Upper lobe of left lung (tissue), 6 donors: ENCODE data around the gene POLR2I. TPM values are rescaled to one million over a fixed set of nuclear protein-coding genes. Genes with fewer than 3 reads are reported as not detected.

Experiments used
- ATAC-seq, 2 donors: fragments of 200-7000 bp; cut with Tn5 transposase; one replicate each; pipeline ENCODE4 v1.9.1; 2022; ENCODE audit warnings: mild to moderate bottlenecking in 2 of 2, moderate library complexity in 2 of 2; ENCODE audit not compliant: low FRiP score in 2 of 2
- DNase-seq, 2 donors: peaks; one replicate each; pipeline ENCODE4 v3.0.0-alpha.2; 2019 to 2020
- H3K27ac ChIP-seq, 4 donors: fragments of 200-600 bp; sonication (generic); one replicate each; pipeline ENCODE4 v1.5.1; 2016 to 2019
- H3K27me3 ChIP-seq, 4 donors: fragments of 200-600 bp; sonication (generic); one replicate each; pipeline ENCODE4 v1.5.1; 2017 to 2019
- H3K36me3 ChIP-seq, 4 donors: fragments of 200-600 bp; sonication (generic); one replicate each; pipeline ENCODE4 v1.5.1; 2016 to 2019
- H3K4me1 ChIP-seq, 4 donors: fragments of 200-600 bp; sonication (generic); one replicate each; pipeline ENCODE4 v1.5.1; 2018 to 2019
- H3K4me3 ChIP-seq, 4 donors: fragments of 200-600 bp; sonication (generic); one replicate each; pipeline ENCODE4 v1.5.1; 2017 to 2019; ENCODE audit warnings: mild to moderate bottlenecking in 2 of 4, moderate library complexity in 1 of 4
- H3K9me3 ChIP-seq, 4 donors: fragments of 200-600 bp; sonication (generic); one replicate each; pipeline ENCODE4 v1.5.1; 2018 to 2019
- EP300 ChIP-seq, 4 donors: sonication (generic); formaldehyde crosslinking; IDR thresholded peaks; one replicate each; pipeline ENCODE4 v1.5.1; 2017; ENCODE audit warnings: antibody characterized with exemption in 4 of 4, control low read depth in 2 of 4
- POLR2A ChIP-seq, 4 donors: fragments of 450-650 bp; IDR thresholded peaks; one replicate each; pipeline ENCODE4 v1.5.1; 2016 to 2017; ENCODE audit warnings: antibody characterized with exemption in 4 of 4, mild to moderate bottlenecking in 2 of 4
- POLR2AphosphoS5 ChIP-seq, 2 donors: sonication (generic); formaldehyde crosslinking; IDR thresholded peaks; one replicate each; pipeline ENCODE4 v1.5.1; 2017; ENCODE audit warnings: antibody characterized with exemption in 2 of 2
- WGBS, 2 donors: methylation state at CpG; one replicate each; pipeline ENCODE4 v1.1.5; 2017 to 2018; 5-methylcytosine and 5-hydroxymethylcytosine counted together
- total RNA-seq, 6 donors: library from RNA; depleted of rRNA in 4 of 6; stranded (reverse); fragments of >200 nt in 4 of 6; gene quantifications; one replicate each; pipeline versions ENCODE4 v1.1.0 to v1.2.1, GENCODE V29; 2016 to 2021
- TF ChIP-seq, protein P1 (sequence below), 6 experiments: fragments of 450-650 bp in 4 of 6; fragments of 200-600 bp in 2 of 6; sonication (generic) in 2 of 6; IDR thresholded peaks; one replicate each; pipeline ENCODE4 v1.5.1; 2016 to 2019; ENCODE audit warnings: antibody characterized with exemption in 6 of 6
- donor health status: DM: no; HTN: no; CAD: no; lungs with moderate emphysema.
- donor health status: DM: no; HTN: yes; CAD: no; lungs with severe emphysema.

Gene POLR2I
- total RNA-seq, 6 donors from 2014 or later: 36.2 to 81.7 (median 53.7) TPM

DNA sequence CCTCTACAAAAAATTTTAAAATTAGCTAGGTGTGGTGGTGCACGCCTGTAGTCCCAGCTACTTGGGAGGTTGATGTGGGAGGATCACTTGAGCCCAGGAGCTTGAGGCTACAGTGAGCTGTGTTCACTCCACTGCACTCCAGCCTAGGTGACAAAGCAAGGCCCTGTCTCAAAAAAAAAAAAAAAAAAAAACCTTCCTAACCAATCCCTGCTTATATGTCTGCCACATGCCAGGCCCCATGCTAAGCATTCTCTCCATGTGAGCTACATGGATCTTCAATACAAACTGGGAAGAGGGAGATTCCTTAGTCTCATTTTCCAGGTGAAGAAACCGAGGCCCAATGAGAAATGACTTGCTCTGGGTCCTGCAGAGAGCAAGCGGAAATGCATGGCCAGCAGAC lies 6.0 kb downstream of the POLR2I start:
- TF ChIP-seq, protein P1, sequence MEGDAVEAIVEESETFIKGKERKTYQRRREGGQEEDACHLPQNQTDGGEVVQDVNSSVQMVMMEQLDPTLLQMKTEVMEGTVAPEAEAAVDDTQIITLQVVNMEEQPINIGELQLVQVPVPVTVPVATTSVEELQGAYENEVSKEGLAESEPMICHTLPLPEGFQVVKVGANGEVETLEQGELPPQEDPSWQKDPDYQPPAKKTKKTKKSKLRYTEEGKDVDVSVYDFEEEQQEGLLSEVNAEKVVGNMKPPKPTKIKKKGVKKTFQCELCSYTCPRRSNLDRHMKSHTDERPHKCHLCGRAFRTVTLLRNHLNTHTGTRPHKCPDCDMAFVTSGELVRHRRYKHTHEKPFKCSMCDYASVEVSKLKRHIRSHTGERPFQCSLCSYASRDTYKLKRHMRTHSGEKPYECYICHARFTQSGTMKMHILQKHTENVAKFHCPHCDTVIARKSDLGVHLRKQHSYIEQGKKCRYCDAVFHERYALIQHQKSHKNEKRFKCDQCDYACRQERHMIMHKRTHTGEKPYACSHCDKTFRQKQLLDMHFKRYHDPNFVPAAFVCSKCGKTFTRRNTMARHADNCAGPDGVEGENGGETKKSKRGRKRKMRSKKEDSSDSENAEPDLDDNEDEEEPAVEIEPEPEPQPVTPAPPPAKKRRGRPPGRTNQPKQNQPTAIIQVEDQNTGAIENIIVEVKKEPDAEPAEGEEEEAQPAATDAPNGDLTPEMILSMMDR (IDR thresholded peaks at IDR 0.05): no peak
- TF ChIP-seq POLR2AphosphoS5 (IDR thresholded peaks at IDR 0.05): no peak
- no peak for TF ChIP-seq POLR2A (IDR thresholded peaks at IDR 0.05)
- TF ChIP-seq EP300 (IDR thresholded peaks at IDR 0.05): no peak
- Histone ChIP-seq H3K36me3 (peaks cover 0 to 47% (median 24%) of the 10 kb centered on the region in 4 donors), H3K9me3 (no peaks in the 10 kb centered on the region), H3K4me1 (peaks cover 3 to 7% (median 4%) of the 10 kb centered on the region in 4 donors), H3K27ac (no peak overlapping the region), H3K4me3 (no peak overlapping the region), H3K27me3 (no peaks in the 10 kb centered on the region)
- 86 to 97% methylated on average over 3 of the region's 3 CpGs for WGBS, 2 donors
- no peak for DNase-seq
- ATAC-seq: no peak

GRCh38 chr19:36106991-36107390 lies 7.7 kb downstream of the POLR2I start:
- no peaks in the 10 kb centered on the region for H3K27me3 ChIP-seq
- 88 to 95% methylated on average over 2 to 4 of the region's 5 CpGs for WGBS, 2 donors
- H3K9me3 ChIP-seq: no peaks in the 10 kb centered on the region
- H3K4me3 ChIP-seq: no peak overlapping the region
- H3K27ac ChIP-seq: no peak overlapping the region
- no peaks in the 10 kb centered on the region for H3K4me1 ChIP-seq
- TF ChIP-seq POLR2AphosphoS5 (IDR thresholded peaks at IDR 0.05): no peak
- TF ChIP-seq, protein P1 (IDR thresholded peaks at IDR 0.05): no peak
- no peak for TF ChIP-seq EP300 (IDR thresholded peaks at IDR 0.05)
- no peak for TF ChIP-seq POLR2A (IDR thresholded peaks at IDR 0.05)
- H3K36me3 ChIP-seq: peaks cover 0 to 30% (median 17%) of the 10 kb centered on the region in 4 donors
- ATAC-seq (no peak), DNase-seq (no peak)

GRCh38 chr19:36106441-36106840 lies 8.2 kb downstream of the POLR2I start:
- H3K4me3 ChIP-seq: no peak overlapping the region
- no peak overlapping the region for H3K27ac ChIP-seq
- ATAC-seq (no peak), DNase-seq (no peak)
- no peak for TF ChIP-seq POLR2A (IDR thresholded peaks at IDR 0.05)
- TF ChIP-seq, protein P1 (IDR thresholded peaks at IDR 0.05): no peak
- no peak for TF ChIP-seq POLR2AphosphoS5 (IDR thresholded peaks at IDR 0.05)
- TF ChIP-seq EP300 (IDR thresholded peaks at IDR 0.05): no peak
- peaks cover 0 to 25% (median 15%) of the 10 kb centered on the region in 4 donors for H3K36me3 ChIP-seq
- H3K4me1 ChIP-seq: no peaks in the 10 kb centered on the region
- no peaks in the 10 kb centered on the region for H3K27me3 ChIP-seq
- no peaks in the 10 kb centered on the region for H3K9me3 ChIP-seq
- WGBS, 2 donors: 87 to 91% methylated on average over 6 of the region's 6 CpGs

GRCh38 chr19:36103842-36104552 lies 10.7 kb downstream of the POLR2I start:
- Histone ChIP-seq H3K36me3 (peaks cover 0 to 15% (median 6%) of the 10 kb centered on the region in 4 donors), H3K27ac (no peak overlapping the region), H3K27me3 (no peaks in the 10 kb centered on the region), H3K9me3 (no peaks in the 10 kb centered on the region), H3K4me1 (peaks cover 0 to 7% (median 0%) of the 10 kb centered on the region in 4 donors), H3K4me3 (no peak overlapping the region)
- WGBS, 2 donors: 91 to 98% methylated on average over 9 to 12 of the region's 12 CpGs
- DNase-seq (no peak), ATAC-seq (no peak)
- TF ChIP-seq EP300 (IDR thresholded peaks at IDR 0.05) (no peak), POLR2A (IDR thresholded peaks at IDR 0.05) (no peak), POLR2AphosphoS5 (IDR thresholded peaks at IDR 0.05) (no peak)
- TF ChIP-seq, protein P1 (IDR thresholded peaks at IDR 0.05): no peak
